HS-5 (cell line): ENCODE measurements around the gene CMAS.
"Not testable (repeated sequence)": the region's sequence is repeated elsewhere in the genome, so short reads cannot be mapped to it uniquely, and the experiment has no call there.

ENCODE experiments used
- DNase-seq: peaks from one replicate; pipeline ENCODE4 v3.0.0-alpha.2; 2012; ENCODE audit warnings: low read depth

CMAS gene

DNA sequence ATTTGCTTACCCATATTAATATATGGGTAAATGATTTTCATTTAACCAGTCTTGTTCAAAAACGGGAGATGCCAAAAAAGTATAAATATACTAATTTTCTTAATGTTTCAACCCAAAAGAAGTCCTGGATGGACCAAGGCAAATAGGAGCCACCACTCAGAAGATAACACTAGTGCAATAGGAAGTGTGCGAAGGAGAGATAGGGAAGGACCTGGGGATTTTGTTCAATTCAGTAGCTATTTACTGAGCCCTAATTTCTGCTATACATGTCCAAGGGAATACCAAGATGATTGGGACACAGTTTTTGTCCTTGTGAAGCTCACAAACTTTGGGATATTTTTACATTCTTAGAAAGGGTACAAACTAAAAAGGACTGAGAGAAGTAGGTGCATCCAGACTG, 1.5 kb downstream of the CMAS start:
- no peak for DNase-seq

DNA sequence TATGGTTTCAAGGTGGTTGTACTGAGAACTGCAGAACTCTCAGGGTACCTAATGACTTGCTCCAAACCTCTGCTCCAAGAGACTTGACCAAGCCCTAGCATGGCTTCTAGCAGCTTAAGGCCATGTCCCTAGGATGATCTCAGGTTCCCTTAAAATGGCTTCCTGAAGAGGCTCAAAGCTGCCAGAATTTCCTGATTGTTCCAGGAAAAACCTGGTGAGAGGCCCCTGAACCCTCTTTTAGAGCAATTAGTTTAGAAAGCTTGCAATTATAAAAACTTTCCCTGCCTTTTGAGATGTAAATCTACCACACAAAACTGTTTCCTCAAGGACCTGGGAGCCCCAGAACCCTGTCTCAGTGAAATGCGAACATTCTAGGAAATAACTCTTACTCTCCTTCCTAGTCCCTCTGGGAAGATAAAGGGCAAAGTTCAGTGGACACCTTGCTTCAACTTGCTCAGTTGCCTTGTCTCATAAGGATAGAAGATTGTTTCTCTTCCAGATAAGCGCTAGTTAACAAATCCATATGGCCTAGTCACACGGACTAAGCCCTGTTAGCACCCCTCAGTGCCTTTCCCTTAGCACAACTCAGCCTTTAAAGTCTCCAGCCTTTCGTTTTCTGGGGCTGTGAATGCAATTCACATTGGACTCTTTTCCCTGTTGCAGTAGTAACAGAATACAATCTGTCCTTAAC, 2.5 kb downstream of the CMAS start:
- DNase-seq: no peak

DNA sequence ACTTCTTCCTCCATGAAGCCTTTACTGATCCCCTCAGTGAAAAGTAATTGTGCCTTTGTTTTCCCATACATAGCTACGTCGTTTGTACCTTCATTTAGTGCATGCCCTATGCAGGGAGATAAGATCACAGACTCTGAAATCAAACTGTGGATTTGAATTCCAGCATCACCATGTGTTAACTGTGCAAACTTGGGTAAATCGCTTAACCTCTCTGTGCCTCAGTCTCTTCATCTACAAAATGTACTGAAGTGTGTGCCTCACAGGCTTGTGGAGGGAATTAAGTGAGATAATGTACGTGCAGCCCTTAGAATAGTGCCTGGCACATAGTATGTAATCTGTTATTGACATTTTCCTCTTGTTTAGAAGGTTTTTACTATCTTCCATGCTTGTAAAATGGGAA, 4.1 kb downstream of the CMAS start:
- DNase-seq: no peak

DNA sequence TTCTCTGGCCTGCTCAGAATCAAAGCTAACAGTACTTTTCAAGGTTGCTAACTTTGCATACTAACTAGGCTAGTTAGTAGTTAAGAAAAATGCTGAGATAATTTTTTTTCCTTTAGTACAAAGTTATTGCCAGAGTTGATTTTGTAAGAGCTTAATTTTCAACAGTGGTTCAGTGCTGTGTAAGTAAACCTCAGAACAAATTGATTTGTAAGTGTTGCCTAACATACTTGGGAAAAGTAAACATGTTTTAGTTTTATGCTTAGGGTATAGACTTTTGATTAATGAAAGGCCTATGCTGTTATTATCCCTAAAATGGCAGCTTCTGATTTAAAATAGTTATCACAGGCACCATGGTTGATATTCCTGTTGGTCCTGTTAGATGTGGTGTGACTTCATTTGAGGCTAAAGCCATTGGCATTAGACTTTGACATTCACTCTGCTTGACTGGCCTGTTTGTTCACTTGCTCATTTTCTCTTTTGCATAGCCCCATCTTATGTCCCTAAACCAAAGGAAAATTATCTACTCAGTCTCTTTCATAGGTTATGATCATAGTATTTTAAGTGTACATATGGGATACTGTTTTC, 5.2 kb downstream of the CMAS start:
- DNase-seq: no peak

DNA sequence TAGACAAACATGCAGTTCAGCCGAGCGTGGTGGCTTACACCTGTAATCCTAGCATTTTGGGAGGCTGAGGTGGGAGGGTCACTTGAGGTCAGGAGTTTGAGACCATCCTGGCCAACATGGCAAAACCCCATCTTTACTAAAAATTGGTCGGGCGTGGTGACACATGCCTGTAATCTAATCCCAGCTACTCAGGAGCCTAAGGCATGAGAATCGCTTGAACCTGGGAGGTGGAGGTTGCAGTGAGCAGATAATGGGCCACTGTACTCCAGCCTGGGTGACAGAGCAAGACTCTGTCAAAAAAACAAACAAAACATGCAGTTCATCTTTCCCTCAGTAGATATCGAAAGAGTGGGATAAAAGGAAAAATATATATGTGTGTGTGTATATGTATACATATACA, 7.0 kb downstream of the CMAS start:
- DNase-seq: not testable (repeated sequence)

DNA sequence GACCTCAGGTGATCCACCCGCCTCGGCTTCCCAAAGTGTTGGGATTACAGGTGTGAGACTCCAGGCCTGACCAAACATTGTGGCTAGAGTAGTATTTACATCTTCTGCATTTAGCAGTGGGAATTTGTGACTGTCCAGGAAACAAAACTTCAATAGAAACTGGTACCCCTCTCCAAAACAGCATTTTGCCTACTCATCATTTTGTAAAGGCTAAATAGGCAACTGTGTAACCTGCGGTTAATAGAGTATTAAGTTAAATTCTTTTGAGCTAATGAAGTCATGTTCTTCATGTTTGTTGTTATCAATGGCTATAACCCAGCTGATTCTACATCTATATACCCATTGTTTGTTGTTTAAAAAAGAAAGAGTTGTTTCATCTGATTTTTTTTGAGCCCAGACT, 8.1 kb downstream of the CMAS start:
- no peak for DNase-seq

DNA sequence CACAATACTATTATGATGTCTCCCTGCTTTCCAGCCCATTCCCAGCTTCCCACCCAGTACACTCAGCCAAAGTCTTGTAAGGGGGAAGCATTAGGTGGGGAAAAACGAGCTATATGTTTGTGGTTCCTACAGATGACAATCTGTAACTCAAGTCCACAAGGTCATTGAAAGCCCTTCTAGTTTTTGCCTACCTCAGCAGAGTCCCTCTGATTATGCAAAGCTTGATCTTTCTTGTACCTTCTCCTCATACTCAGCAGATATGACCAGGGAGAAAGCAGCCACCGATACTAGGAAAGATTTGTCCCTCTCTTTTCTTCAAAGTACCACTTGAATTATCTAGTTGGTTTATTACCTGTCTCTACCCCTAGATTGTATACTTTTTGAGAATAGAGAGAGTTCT, 10.6 kb downstream of the CMAS start:
- DNase-seq: no peak

DNA sequence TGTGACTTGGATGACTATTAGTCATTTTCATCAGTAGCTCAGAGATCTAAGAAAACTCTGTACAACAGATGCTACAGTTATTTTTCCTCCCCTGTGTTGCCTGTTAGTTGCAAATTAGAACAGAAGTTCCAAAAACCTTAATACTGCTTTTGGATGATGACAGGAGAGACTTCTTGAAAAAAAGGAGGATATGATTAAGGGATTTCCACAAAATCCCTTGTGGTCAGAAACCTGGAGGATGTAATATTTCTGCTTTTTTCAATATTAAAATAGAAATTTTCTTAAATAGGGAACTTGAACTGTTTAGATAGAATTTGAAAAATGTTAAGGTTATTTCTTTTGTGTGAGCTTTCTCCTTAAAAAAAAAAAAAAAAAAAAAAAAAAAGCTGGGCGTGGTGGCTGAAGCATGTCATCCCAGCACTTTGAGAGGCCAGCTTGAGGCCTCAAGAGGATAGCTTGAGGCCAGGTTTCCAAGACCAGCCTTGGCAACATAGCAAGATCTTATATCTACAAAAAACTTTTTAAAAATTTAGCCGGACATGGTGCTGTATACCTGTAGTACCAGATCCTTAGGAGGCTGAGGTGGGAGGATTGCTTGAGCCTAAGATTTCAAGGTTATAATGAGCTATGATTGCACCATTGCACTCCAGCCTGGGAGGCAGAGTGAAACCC, 14.1 kb downstream of the CMAS start:
- no peak for DNase-seq

DNA sequence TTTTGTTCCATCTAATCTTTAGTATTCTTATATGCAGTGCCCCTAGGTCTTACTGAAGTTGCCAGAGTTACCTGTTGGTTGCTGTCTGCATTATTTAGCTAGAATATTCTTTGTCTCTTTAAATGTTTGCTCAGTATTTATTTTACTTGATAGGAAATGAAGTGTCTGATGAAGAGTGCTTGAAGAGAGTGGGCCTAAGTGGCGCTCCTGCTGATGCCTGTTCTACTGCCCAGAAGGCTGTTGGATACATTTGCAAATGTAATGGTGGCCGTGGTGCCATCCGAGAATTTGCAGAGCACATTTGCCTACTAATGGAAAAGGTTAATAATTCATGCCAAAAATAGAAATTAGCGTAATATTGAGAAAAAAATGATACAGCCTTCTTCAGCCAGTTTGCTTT, 18.9 kb downstream of the CMAS start:
- no peak for DNase-seq

DNA sequence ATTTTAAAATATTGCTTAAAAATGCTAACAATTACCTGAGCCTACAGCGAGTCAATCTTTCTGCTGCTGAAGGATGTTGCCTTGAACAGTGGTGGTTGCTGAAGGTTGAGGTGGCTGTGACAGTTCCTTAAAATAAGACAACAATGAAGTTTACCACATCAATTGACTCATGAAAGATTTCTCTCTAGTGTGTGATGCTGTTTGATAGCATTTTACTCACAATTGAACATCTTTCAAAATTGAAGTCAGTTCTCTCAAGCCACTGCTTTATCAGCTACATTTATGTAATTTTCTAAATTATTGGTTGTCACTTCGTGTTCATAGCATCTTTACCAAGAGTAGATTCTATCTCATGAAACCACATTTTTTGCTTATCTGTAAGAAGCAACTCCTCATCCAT, 20.3 kb downstream of the CMAS start:
- no peak for DNase-seq

DNA sequence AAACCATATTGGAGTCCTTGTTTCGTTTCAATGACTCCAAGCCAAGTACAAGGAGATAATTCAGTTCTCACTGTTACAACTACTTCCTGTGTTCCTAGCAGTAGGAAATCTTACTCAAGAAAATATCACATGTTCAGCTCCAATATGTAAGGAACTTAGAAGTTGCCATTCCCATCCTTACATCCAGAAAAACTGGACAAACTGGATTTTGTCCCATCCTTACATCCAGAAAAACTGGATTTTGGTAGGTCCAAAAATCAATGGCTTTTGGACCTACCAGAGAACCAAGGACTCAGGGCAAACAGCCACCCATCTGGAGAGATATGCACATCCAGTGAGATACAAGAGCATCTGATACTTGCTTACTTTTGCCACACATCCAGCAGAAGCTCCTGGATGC, 23.8 kb downstream of the CMAS start:
- no peak for DNase-seq

DNA sequence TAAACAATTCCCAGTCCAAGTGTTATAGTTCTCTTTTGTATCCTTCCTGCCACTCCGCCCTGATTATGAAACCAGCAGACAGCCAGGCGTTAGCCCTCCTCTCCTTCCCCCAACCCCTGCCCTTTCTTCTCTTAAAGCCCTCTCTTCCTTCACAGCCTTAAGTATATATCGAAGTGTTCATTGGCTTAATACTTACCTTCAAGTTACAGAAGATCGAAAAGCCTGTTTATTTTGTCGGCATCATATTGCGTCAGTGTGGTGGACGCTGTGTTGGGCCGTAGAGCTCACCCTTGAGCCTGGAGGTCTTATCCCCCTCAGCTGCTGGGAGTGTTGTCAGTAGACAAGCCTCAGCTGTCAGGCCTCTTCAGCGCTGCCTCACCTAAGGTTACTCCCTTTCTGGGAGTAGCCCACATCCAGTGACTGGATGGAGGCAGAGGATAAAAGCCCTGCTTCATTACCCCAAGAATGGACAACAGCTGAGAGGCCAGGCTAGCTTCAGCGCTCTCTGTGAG, 36.2 kb downstream of the CMAS start:
- DNase-seq: no peak

DNA sequence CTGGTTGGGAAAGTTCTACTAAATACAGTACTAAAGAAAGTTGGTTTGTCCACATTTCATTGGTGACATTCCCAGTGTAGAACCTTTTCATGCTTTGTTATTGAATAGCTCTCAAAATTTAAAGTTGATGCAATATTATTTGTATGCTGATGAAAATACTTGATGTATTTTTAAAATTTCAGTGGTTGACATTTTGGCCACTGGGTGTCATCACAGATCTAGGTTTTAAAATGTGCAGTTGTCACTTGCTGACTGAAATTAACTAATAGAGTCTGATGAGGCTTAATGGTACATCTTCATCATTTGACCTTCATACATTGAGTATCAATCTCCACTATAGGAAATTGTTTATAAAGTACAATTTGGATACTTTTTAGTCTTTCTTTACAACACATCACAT, 37.1 kb downstream of the CMAS start:
- peak; percentile 37 for DNase-seq

DNA sequence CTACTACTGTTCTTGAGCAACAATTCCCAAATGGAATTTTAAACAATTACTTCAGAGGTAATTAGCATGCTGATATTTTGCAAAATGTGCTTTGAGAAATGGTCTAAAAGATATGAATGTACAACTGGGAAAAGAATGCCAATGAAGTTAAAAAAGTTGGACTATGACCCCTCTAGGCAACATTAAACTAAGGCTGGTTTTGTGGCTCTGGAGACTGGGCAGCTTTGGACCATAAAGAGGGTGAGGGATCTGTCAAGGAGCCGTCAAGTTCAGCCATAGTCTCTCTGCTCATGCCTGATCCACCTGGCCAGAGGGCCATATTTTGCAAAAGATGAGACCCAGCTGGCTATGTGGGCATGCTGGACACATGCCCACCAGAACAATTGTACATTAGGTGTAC, 38.8 kb downstream of the CMAS start:
- no peak for DNase-seq

DNA sequence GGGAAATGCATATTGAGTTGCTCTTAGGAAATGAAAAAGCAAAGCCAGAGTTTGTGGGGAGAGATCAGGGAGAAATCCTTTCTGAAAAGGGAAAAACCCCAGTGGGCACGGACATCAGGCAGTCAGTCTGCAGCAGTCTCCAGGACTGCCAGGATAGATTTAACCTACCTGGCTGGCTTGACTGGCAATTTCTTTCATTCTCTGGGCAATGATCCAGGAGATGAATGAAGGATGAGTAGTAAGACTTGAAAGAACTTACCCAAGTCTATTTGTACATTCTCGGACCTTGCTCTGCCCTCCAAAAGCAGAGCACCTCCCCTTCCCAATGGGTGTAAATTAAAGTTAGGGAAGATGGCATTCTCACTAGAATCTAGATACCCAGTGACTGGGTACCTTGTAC, 42.9 kb downstream of the CMAS start:
- DNase-seq: no peak

DNA sequence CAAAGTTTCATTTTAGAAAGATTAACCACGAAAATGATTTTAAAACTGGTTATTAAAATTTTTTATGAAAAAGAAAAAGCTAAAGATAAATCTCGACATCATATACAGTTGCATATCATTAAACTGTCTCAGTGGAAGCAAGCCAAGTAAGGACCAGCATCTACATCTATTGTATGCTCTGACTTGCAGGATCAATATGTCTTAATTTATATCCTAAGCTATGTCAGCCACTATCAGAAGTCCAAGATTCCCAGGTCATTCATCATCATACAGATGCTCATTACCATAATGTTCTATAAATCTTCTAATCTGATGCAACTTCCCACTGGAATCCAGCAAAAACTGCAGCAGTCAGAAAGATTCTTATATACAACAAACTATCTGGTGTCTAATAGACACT, 43.5 kb downstream of the CMAS start:
- DNase-seq: no peak

DNA sequence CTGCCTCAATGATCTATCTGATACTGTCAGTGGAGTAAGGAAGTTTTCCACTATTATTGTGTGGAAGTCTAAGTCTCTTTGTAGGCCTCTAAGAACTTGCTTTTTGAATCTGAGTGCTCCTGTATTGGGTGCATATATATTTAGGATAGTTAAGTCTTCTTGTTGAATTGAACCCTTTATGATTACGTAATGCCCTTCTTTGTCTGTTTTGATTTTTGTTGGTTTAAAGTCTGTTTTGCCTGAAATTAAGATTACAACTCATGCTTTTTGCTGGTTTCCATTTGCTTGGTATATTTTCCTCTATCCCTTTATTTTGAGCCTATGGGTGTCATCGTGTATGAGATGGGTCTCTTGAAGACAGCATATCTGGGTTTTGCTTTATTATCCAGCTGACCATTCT, 53.0 kb downstream of the CMAS start:
- not testable (repeated sequence) for DNase-seq

DNA sequence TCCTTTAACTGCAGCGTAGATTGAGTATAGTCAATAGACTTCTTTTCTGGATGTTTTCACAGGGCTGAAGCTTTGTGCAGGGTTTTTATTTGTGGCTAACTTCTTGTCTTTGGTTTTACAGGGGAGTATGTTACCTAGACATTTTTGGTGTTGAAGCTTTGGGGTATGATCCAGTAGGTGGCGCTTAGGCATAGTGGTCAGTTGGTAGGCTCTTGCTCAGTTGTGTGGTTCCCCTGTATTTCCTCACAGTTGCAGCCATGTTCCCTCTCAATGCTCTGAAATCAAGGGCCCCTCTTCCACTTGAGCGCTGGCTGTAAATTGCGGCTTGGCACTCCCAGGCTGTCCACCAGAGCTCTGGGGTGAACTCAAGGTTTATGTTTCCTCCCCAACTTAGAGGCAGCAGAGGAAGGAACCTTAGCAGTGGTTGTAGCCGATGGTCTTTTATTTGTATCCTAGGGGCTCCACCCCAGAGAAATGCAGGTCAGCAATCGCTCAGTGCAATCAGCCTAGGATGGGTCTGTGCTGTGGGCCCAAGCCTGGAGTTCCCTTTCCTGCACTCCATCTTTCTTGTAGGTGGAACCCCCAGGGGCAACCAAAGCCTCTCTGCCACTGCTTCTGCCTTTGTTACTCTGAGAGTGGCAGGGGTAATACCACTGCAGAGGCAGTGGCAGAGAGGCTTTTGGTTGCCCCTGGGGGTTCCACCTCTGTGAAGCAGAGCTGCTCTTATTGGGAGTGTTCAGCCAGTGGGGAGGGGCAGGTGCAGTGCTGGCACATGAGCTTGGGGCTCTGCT, 55.1 kb downstream of the CMAS start:
- DNase-seq: no peak

DNA sequence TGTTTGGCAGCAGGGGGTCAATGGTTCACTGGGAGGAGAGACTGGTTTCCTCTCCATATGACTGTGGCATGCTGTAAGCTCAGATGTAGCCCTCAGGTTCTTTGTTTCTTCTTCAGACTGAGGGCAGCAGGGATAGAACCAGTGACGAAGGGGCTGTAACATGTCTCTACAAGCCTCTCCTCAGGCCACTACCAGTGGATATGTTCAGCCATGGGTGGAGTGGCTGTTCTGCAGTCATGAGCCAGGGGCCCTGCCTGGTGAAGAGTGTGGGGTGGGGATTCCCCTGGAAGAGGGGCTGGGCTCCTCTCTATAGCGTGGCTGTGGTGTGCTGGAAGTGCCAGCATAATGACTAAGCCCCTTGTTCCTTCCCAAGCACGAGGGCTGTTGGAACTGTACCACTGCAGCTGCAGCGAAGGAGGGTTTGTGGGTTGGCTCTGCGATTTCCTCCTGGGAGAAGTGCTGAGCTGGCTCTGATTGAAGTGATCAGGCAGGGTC, 55.8 kb downstream of the CMAS start:
- DNase-seq: peak; percentile 72

DNA sequence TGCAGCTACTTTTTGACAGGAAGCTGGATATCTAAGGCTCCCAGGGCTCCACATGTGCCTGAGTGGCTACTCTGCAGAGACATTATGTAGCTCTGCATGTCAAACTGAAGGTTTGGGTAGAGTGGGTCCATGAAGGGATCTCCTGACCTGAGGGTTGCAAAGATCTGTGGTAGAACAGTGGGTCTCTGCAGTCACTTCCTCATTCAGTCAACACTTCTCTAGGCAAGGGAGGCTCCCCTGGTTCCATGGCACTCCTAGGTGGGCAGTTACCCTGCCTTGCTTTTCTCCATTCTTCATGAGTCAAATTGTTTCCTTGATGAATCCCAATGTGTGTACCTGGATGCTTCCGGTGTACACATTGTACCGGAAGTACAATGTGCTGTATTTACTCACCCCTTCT, 57.4 kb downstream of the CMAS start:
- no peak for DNase-seq

DNA sequence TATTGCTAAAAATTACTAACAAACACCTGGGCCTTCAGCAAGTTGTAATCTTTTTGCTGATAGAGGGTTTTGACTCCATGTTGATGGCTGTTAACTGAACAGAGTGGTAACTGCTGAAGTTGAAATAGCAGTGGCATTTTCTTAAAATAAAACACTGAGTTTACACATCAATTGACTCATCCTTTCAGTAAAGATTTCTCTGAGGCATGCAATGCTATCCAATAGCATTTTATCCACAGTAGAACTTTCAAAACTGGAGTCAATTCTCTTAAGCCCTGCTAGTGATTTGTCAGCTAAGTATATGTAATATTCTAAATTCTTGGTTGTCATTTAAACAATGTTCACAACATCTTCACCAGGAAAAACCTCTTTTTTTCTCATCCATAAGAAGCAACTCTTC, 59.5 kb downstream of the CMAS start:
- DNase-seq: no peak

DNA sequence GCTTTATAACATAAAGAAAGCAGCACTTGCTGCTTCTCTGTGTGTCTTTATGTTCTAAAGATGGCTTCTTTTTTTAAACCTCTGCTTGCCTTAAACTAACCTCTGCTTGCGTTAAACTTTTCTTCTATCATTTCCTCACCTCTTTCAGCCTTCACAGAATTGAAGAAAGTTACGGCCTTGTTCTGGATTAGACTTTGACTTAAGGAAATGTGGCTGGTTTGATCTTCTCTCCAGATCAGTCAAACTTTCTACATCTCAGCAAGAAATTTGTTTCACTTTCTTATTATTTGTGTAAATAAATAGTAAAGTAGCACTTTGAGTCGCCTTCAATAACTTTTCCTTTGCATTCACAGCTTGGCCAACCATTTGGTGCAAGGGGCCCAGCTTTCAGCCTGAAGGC, 64.2 kb downstream of the CMAS start:
- no peak for DNase-seq
